ENCODE measurements around the gene ABCA9.

DNA sequence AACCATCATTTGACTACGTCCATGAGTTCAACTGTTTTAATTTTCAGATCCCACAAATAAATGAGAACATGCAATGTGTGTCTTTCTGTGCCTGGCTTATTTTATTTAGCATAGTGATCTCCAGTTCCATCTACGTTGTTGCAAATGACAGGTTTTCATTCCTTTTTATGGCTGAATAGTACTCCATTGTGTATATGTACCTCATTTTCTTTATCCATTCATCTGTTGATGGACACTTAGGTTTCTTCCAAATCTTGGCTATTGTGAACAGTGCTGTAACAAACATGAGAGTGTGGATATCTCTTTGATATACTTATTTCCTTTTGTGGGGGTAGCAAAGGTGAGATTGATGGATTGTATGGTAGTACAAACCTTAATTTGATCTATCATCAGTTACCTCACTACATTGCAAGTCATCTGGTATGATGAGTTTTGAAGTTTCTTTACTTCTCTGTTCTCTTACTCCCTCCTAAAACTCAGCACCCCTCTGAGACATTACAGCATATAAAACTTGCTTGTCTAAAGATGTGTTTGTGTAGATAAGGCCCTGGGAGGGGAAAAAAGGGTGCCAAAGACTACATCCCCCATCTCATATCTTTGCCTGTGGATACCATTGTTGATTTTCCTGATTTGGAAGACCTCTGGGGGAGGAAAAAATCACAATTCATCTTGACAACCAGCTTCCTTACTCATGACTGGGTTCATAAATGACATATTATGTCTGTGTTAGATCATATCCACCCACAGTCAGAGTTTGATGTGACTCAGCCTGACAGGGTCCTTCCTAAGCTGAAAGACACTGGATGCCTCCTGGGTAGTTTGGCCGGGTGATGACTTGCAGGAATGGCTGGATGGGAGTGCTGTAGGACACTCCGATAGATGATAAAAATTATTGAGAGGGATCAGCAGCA, 47.6 kb downstream of the ABCA9 start:
- TF ChIP-seq, protein P1, sequence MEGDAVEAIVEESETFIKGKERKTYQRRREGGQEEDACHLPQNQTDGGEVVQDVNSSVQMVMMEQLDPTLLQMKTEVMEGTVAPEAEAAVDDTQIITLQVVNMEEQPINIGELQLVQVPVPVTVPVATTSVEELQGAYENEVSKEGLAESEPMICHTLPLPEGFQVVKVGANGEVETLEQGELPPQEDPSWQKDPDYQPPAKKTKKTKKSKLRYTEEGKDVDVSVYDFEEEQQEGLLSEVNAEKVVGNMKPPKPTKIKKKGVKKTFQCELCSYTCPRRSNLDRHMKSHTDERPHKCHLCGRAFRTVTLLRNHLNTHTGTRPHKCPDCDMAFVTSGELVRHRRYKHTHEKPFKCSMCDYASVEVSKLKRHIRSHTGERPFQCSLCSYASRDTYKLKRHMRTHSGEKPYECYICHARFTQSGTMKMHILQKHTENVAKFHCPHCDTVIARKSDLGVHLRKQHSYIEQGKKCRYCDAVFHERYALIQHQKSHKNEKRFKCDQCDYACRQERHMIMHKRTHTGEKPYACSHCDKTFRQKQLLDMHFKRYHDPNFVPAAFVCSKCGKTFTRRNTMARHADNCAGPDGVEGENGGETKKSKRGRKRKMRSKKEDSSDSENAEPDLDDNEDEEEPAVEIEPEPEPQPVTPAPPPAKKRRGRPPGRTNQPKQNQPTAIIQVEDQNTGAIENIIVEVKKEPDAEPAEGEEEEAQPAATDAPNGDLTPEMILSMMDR (tag by site-specific recombination; IDR thresholded peaks at IDR 0.05), result no peak
- TF ChIP-seq YY1 (tag by site-specific recombination; IDR thresholded peaks at IDR 0.05), result no peak
- no peak for TF ChIP-seq ZNF768 (tag by site-specific recombination; IDR thresholded peaks at IDR 0.05)
- TF ChIP-seq ZNF274 (IDR thresholded peaks at IDR 0.05; ENCODE audit: low read length), result no peak
- no peak for TF ChIP-seq ZNF274 (tag by site-specific recombination; IDR thresholded peaks at IDR 0.05; ENCODE audit: borderline replicate concordance)
- TF ChIP-seq, protein P2, sequence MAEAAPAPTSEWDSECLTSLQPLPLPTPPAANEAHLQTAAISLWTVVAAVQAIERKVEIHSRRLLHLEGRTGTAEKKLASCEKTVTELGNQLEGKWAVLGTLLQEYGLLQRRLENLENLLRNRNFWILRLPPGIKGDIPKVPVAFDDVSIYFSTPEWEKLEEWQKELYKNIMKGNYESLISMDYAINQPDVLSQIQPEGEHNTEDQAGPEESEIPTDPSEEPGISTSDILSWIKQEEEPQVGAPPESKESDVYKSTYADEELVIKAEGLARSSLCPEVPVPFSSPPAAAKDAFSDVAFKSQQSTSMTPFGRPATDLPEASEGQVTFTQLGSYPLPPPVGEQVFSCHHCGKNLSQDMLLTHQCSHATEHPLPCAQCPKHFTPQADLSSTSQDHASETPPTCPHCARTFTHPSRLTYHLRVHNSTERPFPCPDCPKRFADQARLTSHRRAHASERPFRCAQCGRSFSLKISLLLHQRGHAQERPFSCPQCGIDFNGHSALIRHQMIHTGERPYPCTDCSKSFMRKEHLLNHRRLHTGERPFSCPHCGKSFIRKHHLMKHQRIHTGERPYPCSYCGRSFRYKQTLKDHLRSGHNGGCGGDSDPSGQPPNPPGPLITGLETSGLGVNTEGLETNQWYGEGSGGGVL (tag by site-specific recombination; IDR thresholded peaks at IDR 0.05), result no peak
- TF ChIP-seq FEZF1 (tag by site-specific recombination; IDR thresholded peaks at IDR 0.05), result no peak
- no peak for TF ChIP-seq ZNF335 (tag by site-specific recombination; conservative IDR thresholded peaks at IDR 0.05)
- TF ChIP-seq ZBTB6 (tag by site-specific recombination; IDR thresholded peaks at IDR 0.05), result no peak
- no peak for TF ChIP-seq ZNF544 (tag by site-specific recombination; IDR thresholded peaks at IDR 0.05)
- TF ChIP-seq SP2 (tag by site-specific recombination; IDR thresholded peaks at IDR 0.05), result no peak
- TF ChIP-seq KLF10 (tag by site-specific recombination; IDR thresholded peaks at IDR 0.05), result no peak
- TF ChIP-seq, protein P3, sequence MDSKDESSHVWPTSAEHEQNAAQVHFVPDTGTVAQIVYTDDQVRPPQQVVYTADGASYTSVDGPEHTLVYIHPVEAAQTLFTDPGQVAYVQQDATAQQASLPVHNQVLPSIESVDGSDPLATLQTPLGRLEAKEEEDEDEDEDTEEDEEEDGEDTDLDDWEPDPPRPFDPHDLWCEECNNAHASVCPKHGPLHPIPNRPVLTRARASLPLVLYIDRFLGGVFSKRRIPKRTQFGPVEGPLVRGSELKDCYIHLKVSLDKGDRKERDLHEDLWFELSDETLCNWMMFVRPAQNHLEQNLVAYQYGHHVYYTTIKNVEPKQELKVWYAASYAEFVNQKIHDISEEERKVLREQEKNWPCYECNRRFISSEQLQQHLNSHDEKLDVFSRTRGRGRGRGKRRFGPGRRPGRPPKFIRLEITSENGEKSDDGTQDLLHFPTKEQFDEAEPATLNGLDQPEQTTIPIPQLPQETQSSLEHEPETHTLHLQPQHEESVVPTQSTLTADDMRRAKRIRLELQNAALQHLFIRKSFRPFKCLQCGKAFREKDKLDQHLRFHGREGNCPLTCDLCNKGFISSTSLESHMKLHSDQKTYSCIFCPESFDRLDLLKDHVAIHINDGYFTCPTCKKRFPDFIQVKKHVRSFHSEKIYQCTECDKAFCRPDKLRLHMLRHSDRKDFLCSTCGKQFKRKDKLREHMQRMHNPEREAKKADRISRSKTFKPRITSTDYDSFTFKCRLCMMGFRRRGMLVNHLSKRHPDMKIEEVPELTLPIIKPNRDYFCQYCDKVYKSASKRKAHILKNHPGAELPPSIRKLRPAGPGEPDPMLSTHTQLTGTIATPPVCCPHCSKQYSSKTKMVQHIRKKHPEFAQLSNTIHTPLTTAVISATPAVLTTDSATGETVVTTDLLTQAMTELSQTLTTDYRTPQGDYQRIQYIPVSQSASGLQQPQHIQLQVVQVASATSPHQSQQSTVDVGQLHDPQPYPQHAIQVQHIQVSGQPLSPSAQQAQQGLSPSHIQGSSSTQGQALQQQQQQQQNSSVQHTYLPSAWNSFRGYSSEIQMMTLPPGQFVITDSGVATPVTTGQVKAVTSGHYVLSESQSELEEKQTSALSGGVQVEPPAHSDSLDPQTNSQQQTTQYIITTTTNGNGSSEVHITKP (tag by site-specific recombination; IDR thresholded peaks at IDR 0.05), result no peak
